ENCODE results near the gene ANXA5. TPM values are rescaled to one million over a fixed set of nuclear protein-coding genes. Genes with fewer than 3 reads are reported as not detected.

The ANXA5 gene
- total and polyA plus RNA-seq, 2 experiments from 2014 or later, result 129 to 181 TPM

GRCh38 chr4:121688701-121689100, 8.1 kb downstream of the ANXA5 start (continued):
- TF ChIP-seq ETS1 (IDR thresholded peaks at IDR 0.05), result no peak
- no peak for TF ChIP-seq EZH2 (IDR thresholded peaks at IDR 0.05; ENCODE audit: low read depth, unreplicated experiment)
- no peak for TF ChIP-seq REST (IDR thresholded peaks at IDR 0.05; ENCODE audit: unreplicated experiment)

DNA sequence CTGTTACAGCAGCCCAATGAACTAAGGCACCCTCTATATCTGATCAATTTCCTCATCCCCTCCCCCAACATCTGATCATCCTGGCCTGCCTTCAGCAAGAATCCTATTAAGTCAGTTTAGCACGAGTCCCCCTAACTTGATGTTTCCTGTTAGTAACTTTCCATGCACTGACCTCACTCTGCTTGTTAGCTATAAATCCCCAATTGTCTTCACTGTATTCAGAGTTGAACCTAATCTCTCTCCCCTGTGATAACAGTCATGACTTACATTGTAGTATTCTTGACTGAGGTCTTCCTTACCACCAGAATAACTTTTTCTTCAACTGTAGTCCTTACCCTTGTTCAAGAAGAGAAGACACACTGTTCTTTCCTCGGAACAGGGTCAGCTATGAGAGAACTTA, 8.5 kb downstream of the ANXA5 start:
- no peak overlapping the region for H3K27ac Mint-ChIP-seq
- DNase-seq (ENCODE audit: low spot score), result no peak
- no peak overlapping the region for H2AFZ ChIP-seq
- no peaks in the 10 kb centered on the region for H3K9me3 Mint-ChIP-seq
- no peak overlapping the region for H3K4me2 ChIP-seq
- H3K36me3 ChIP-seq (ENCODE audit: insufficient read depth), result no peaks in the 10 kb centered on the region; the same call in 1 of the 2 replicates
- H3K9me2 ChIP-seq (ENCODE audit: insufficient read depth), result 0 out of 2 replicates have a peak, but pooled peaks cover 4% of the 10 kb centered on the region
- peaks cover 25% of the 10 kb centered on the region for H3K36me3 Mint-ChIP-seq (ENCODE audit: low read depth)
- H3K4me3 Mint-ChIP-seq, result no peak overlapping the region
- H3K27me3 Mint-ChIP-seq (ENCODE audit: insufficient read depth, low read depth, poor library complexity), result no peaks in the 10 kb centered on the region
- no peak overlapping the region for H3K27ac ChIP-seq (ENCODE audit: low read depth)
- H3F3A ChIP-seq (replicated peaks; ENCODE audit: low read depth), result no peaks in the 10 kb centered on the region
- peaks cover 58% of the 10 kb centered on the region for H3K79me2 ChIP-seq (replicated peaks; ENCODE audit: insufficient read depth)
- no peak overlapping the region for H3K4me3 ChIP-seq
- H3K27me3 ChIP-seq (ENCODE audit: insufficient read depth), result no peaks in the 10 kb centered on the region
- H3K4me1 ChIP-seq (ENCODE audit: insufficient read depth), result peaks cover 35% of the 10 kb centered on the region
- peaks cover 16% of the 10 kb centered on the region for H3K4me1 Mint-ChIP-seq
- H4K20me1 ChIP-seq (replicated peaks; ENCODE audit: insufficient read depth), result no peaks in the 10 kb centered on the region; the same call in 1 of the 2 replicates
- no peak for ATAC-seq
- TF ChIP-seq NANOG (IDR thresholded peaks at IDR 0.05; ENCODE audit: borderline replicate concordance), result no peak
- no peak for TF ChIP-seq REST (IDR thresholded peaks at IDR 0.05; ENCODE audit: unreplicated experiment)
- no peak for TF ChIP-seq JUNB (IDR thresholded peaks at IDR 0.05; ENCODE audit: unreplicated experiment)
- no peak for TF ChIP-seq ZNF331 (CRISPR knock-in tag; IDR thresholded peaks at IDR 0.05; ENCODE audit: low read depth)
- TF ChIP-seq STAT1 (IDR thresholded peaks at IDR 0.05; ENCODE audit: unreplicated experiment), result no peak
- TF ChIP-seq POLR2AphosphoS5 (IDR thresholded peaks at IDR 0.05; ENCODE audit: low read depth), result no peak
- no peak for TF ChIP-seq EZH2 (IDR thresholded peaks at IDR 0.05; ENCODE audit: low read depth, unreplicated experiment)
- no peak for TF ChIP-seq CTCF (conservative IDR thresholded peaks at IDR 0.05; ENCODE audit: low read depth in 2 of 2)
- TF ChIP-seq CREB1 (CRISPR knock-in tag; IDR thresholded peaks at IDR 0.05; ENCODE audit: low read depth), result no peak
- no peak for TF ChIP-seq EZH2phosphoT487 (IDR thresholded peaks at IDR 0.05; ENCODE audit: unreplicated experiment)
- TF ChIP-seq ETS1 (IDR thresholded peaks at IDR 0.05), result no peak
- no peak for TF ChIP-seq ZNF114 (CRISPR knock-in tag; IDR thresholded peaks at IDR 0.05)
